Lower leg skin (tissue), 4 donors: ENCODE results near the gene AKAP10. TPM values are rescaled to one million over a fixed set of nuclear protein-coding genes. Genes with fewer than 3 reads are reported as not detected.

Experiments
- DNase-seq, 2 donors: peaks; one replicate each; pipeline ENCODE4 v3.0.0-alpha.2; 2019; ENCODE audit warnings: low spot score in 2 of 2
- H3K4me3 ChIP-seq: fragments of 200-600 bp; sonication (generic); 2 replicates; pipeline ENCODE4 v1.5.1; 2017; ENCODE audit warnings: mild to moderate bottlenecking, low read depth; ENCODE audit not compliant: poor library complexity, severe bottlenecking
- POLR2A ChIP-seq, 2 donors: fragments of 450-650 bp; IDR thresholded peaks; one replicate each; pipeline ENCODE4 v1.6.1; 2016 to 2017; ENCODE audit warnings: antibody characterized with exemption in 2 of 2, mild to moderate bottlenecking in 1 of 2, moderate library complexity in 1 of 2
- WGBS, 2 donors: methylation state at CpG; one replicate each; pipeline ENCODE4 v1.1.5; 2018; 5-methylcytosine and 5-hydroxymethylcytosine counted together
- intact Hi-C: fragments of 100-400 bp; cut with DNase I; formaldehyde crosslinking; loops from one replicate; pipeline ENCODE4 v1.15.0; 2023; ENCODE audit warnings: low total_unique reads
- total RNA-seq, 4 donors: library from RNA; depleted of rRNA; stranded (reverse); fragments of >200 nt; gene quantifications; one replicate each; pipeline ENCODE4 v1.1.0, GENCODE V29; 2016
- TF ChIP-seq, protein P1 (sequence below), 3 donors: fragments of 450-650 bp; IDR thresholded peaks; one replicate each; pipeline ENCODE4 v1.5.1; 2016; ENCODE audit warnings: antibody characterized with exemption in 3 of 3, mild to moderate bottlenecking in 3 of 3, moderate library complexity in 2 of 3

The AKAP10 gene
- total RNA-seq, 4 donors from 2014 or later: 16.3 to 32.4 (median 23.5) TPM

DNA sequence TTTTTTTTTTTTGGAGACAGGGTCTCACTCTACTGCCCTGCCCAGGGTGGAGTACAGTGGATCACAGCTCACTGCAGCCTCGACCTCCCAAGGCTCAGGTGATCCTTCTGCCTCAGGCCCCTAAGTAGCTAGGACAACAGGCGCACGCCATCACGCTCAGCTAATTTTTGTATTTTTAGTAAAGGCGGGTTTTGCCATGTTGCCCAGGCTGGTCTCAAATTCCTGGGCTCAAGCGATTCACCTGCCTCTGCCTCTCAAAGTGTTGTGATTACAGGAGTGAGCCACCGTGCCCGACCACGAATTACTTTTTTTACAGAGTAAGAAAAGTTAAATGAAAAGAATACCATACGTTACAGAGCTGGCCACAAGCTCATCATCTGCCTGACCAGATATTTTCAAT is 38.9 kb downstream of the AKAP10 start:
- no peak for TF ChIP-seq POLR2A (IDR thresholded peaks at IDR 0.05)
- TF ChIP-seq, protein P1, sequence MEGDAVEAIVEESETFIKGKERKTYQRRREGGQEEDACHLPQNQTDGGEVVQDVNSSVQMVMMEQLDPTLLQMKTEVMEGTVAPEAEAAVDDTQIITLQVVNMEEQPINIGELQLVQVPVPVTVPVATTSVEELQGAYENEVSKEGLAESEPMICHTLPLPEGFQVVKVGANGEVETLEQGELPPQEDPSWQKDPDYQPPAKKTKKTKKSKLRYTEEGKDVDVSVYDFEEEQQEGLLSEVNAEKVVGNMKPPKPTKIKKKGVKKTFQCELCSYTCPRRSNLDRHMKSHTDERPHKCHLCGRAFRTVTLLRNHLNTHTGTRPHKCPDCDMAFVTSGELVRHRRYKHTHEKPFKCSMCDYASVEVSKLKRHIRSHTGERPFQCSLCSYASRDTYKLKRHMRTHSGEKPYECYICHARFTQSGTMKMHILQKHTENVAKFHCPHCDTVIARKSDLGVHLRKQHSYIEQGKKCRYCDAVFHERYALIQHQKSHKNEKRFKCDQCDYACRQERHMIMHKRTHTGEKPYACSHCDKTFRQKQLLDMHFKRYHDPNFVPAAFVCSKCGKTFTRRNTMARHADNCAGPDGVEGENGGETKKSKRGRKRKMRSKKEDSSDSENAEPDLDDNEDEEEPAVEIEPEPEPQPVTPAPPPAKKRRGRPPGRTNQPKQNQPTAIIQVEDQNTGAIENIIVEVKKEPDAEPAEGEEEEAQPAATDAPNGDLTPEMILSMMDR (IDR thresholded peaks at IDR 0.05): no peak
- intact Hi-C loops: no loop called here
- H3K4me3 ChIP-seq: no peak overlapping the region
- WGBS, 2 donors: 92 to 98% methylated on average over 10 of the region's 10 CpGs
- no peak for DNase-seq

DNA sequence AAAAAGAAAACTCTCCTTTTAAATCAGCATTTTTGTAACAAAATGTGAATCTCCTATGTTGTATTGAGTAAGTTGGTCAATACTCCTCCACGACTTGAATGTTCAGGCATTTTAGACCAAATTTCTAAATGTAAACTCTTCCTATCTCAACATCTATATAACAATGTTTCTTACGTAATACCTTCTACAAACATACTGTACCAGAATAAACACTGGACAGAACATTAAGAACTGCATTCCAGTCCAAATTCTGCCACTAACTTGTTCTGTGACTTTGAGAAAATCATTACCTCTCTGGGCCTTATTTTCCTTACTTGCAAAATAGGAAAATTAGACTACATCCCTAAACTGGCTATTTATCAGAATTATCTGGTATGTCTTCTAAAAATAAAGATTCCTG is 40.1 kb downstream of the AKAP10 start:
- intact Hi-C loops: no loop called here
- DNase-seq: no peak
- no peak overlapping the region for H3K4me3 ChIP-seq
- WGBS, 2 donors: 87 to 89% methylated on average over 2 of the region's 2 CpGs
- TF ChIP-seq, protein P1 (IDR thresholded peaks at IDR 0.05): no peak
- TF ChIP-seq POLR2A (IDR thresholded peaks at IDR 0.05): no peak

DNA sequence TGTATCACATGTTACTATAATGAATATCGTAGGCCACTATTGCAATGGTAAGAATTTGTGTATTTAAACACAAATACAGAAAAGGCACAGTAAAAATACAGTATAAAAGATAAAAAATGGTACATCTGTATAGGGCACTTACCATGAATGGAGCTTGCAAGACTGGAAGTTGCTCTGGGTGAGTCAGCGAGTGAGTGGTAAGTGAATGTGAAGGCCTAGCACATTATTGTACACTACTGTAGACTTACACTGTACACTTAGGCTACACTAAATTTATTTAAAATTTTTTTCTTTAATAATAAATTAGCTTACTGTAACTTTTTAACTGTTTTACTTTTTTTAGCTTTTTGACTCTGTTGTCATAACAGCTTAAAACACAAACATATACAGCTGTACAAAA is 42.5 kb downstream of the AKAP10 start:
- intact Hi-C loops: no loop called here
- H3K4me3 ChIP-seq: no peak overlapping the region
- 98 to 100% methylated on average over 2 of the region's 2 CpGs for WGBS, 2 donors

GRCh38 chr17:19933628-19934027 is 44.0 kb downstream of the AKAP10 start:
- DNase-seq: no peak
- WGBS, 2 donors: 96 to 99% methylated on average over 5 of the region's 5 CpGs
- TF ChIP-seq, protein P1 (IDR thresholded peaks at IDR 0.05): no peak
- TF ChIP-seq POLR2A (IDR thresholded peaks at IDR 0.05): no peak
- H3K4me3 ChIP-seq: no peak overlapping the region
- intact Hi-C loops: no loop called here

More for the DNA sequence above, 42.5 kb downstream of the AKAP10 start:
- no peak for DNase-seq
- TF ChIP-seq, protein P1 (IDR thresholded peaks at IDR 0.05): no peak
- TF ChIP-seq POLR2A (IDR thresholded peaks at IDR 0.05): no peak

GRCh38 chr17:19933221-19933620 is 44.4 kb downstream of the AKAP10 start:
- no peak for DNase-seq
- no peak for TF ChIP-seq POLR2A (IDR thresholded peaks at IDR 0.05)
- TF ChIP-seq, protein P1 (IDR thresholded peaks at IDR 0.05): no peak
- intact Hi-C loops: no loop called here
- WGBS, 2 donors: 81 to 99% methylated on average over 5 of the region's 5 CpGs
- H3K4me3 ChIP-seq: no peak overlapping the region

- DNase-seq: no peak
- WGBS, 2 donors: 83 to 92% methylated on average over 4 of the region's 4 CpGs
- TF ChIP-seq, protein P1 (IDR thresholded peaks at IDR 0.05): no peak
- TF ChIP-seq POLR2A (IDR thresholded peaks at IDR 0.05): no peak
- intact Hi-C loops: no loop called here
- no peak overlapping the region for H3K4me3 ChIP-seq
Observed at GRCh38 chr17:19928299-19928698, 49.3 kb downstream of the AKAP10 start.
